IMR-90 (cell line): Measurements from ENCODE around the gene KCNQ1. TPM values are rescaled to one million over a fixed set of nuclear protein-coding genes. Genes with fewer than 3 reads are reported as not detected.

Source experiments
- ATAC-seq: fragments of 200-7000 bp; cut with Tn5 transposase; 2 replicates; pipeline ENCODE4 v1.9.1; 2020; ENCODE audit warnings: low read depth, mild to moderate bottlenecking, moderate library complexity
- BruUV-seq: library from RNA; stranded (reverse); fragments of 400-500 nt; replicated peaks from 2 replicates; lab custom pipeline; 2021; lab: Mats Ljungman, UMichigan
- CTCF ChIA-PET: fragments of 300-600 bp; formaldehyde crosslinking; extraction: SDS; loops from one replicate; lab custom pipeline; 2021; ENCODE audit warnings: antibody characterized with exemption; lab: Yijun Ruan, JAX
- POLR2A ChIA-PET: fragments of 300-600 bp; sonication (Branson Sonifier 250); formaldehyde crosslinking; loops from one replicate; lab custom pipeline; 2022; ENCODE audit warnings: antibody characterized with exemption; ENCODE audit not compliant: unreplicated experiment; lab: Charles Lee
- DNase-seq: peaks from one replicate; pipeline ENCODE4 v3.0.0; 2013
- H2AFZ ChIP-seq: replicated peaks from 2 replicates; pipeline ENCODE3; 2013; ENCODE audit warnings: low read length, mild to moderate bottlenecking; ENCODE audit not compliant: poor library complexity
- H2AK5ac ChIP-seq: 2 replicates; pipeline ENCODE4 v1.6.1; 2013; ENCODE audit warnings: low read depth, low read length, inconsistent platforms
- H2AK9ac ChIP-seq: replicated peaks from 2 replicates; pipeline ENCODE3; 2013; ENCODE audit warnings: mild to moderate bottlenecking, low read depth, low read length, moderate library complexity; ENCODE audit not compliant: poor library complexity
- H2BK120ac ChIP-seq: 2 replicates; pipeline ENCODE4 v1.6.1; 2013; ENCODE audit warnings: low read depth, low read length, inconsistent platforms
- H2BK15ac ChIP-seq: 3 replicates; pipeline ENCODE4 v1.6.1; 2013; ENCODE audit warnings: low read depth, low read length, inconsistent platforms
- H2BK20ac ChIP-seq: 2 replicates; pipeline ENCODE4 v1.6.1; 2013; ENCODE audit warnings: low read depth, mild to moderate bottlenecking, inconsistent platforms, low read length, moderate library complexity
- H2BK5ac ChIP-seq: 2 replicates; pipeline ENCODE4 v1.6.1; 2013; ENCODE audit warnings: mild to moderate bottlenecking, low read depth, low read length, inconsistent platforms; ENCODE audit not compliant: poor library complexity, severe bottlenecking
- H3K14ac ChIP-seq: replicated peaks from 2 replicates; pipeline ENCODE4 v1.6.1; 2013; ENCODE audit warnings: low read depth, low read length, inconsistent platforms
- H3K18ac ChIP-seq: 2 replicates; pipeline ENCODE4 v1.6.1; 2013; ENCODE audit warnings: low read depth, low read length, control low read depth
- H3K23ac ChIP-seq: 2 replicates; pipeline ENCODE4 v1.6.1; 2013; ENCODE audit warnings: low read depth, low read length, inconsistent platforms
- H3K27ac ChIP-seq: 2 replicates; pipeline ENCODE4 v1.5.1; 2013; ENCODE audit warnings: mild to moderate bottlenecking, control low read depth, low read length; ENCODE audit not compliant: insufficient read depth
- H3K27me3 ChIP-seq: 2 replicates; pipeline ENCODE4 v1.6.1; 2013; ENCODE audit warnings: low read length; ENCODE audit not compliant: control insufficient read depth, insufficient read depth
- H3K36me3 ChIP-seq: 2 replicates; pipeline ENCODE4 v1.6.1; 2013; ENCODE audit warnings: low read length, mixed read lengths; ENCODE audit not compliant: control insufficient read depth, insufficient read depth
- H3K4ac ChIP-seq: 2 replicates; pipeline ENCODE4 v1.6.1; 2013; ENCODE audit warnings: low read depth, low read length, inconsistent platforms
- H3K4me1 ChIP-seq: 2 replicates; pipeline ENCODE4 v1.6.1; 2013; ENCODE audit warnings: low read length, mixed read lengths; ENCODE audit not compliant: control insufficient read depth, insufficient read depth
- H3K4me2 ChIP-seq: 2 replicates; pipeline ENCODE4 v1.6.1; 2013; ENCODE audit warnings: low read depth, mild to moderate bottlenecking, control low read depth, low read length, moderate library complexity
- H3K4me3 ChIP-seq: 2 replicates; pipeline ENCODE4 v1.5.1; 2013; ENCODE audit warnings: low read depth, mild to moderate bottlenecking, control low read depth, low read length, moderate library complexity; ENCODE audit not compliant: insufficient read depth
- H3K56ac ChIP-seq: 2 replicates; pipeline ENCODE4 v1.6.1; 2013; ENCODE audit warnings: low read length, inconsistent platforms; ENCODE audit not compliant: insufficient read depth; ENCODE audit errors: extremely low read depth
- H3K79me1 ChIP-seq, 2 experiments: 2 replicates each; pipeline ENCODE4 v1.6.1; 2013; ENCODE audit warnings: low read length in 2 of 2, inconsistent platforms in 1 of 2, low read depth in 1 of 2
- H3K9ac ChIP-seq: 2 replicates; pipeline ENCODE4 v1.6.1; 2013; ENCODE audit warnings: low read depth, low read length, control low read depth
- H3K9me1 ChIP-seq: 2 replicates; pipeline ENCODE4 v1.6.1; 2013; ENCODE audit warnings: low read length, inconsistent platforms; ENCODE audit not compliant: insufficient read depth
- H3K9me3 ChIP-seq: 2 replicates; pipeline ENCODE4 v1.6.1; 2013; ENCODE audit warnings: low read length; ENCODE audit not compliant: control insufficient read depth, insufficient read depth
- H4K20me1 ChIP-seq: 2 replicates; pipeline ENCODE4 v1.6.1; 2013; ENCODE audit warnings: low read length, inconsistent platforms; ENCODE audit not compliant: insufficient read depth
- H4K5ac ChIP-seq: 2 replicates; pipeline ENCODE4 v1.6.1; 2013; ENCODE audit warnings: mild to moderate bottlenecking, low read depth, low read length, control low read depth
- H4K8ac ChIP-seq, 2 experiments: 2 replicates each; pipeline ENCODE4 v1.6.1; 2013; ENCODE audit warnings: low read depth in 2 of 2, low read length in 2 of 2, control low read depth in 1 of 2, inconsistent platforms in 1 of 2
- H4K91ac ChIP-seq: 2 replicates; pipeline ENCODE4 v1.6.1; 2013; ENCODE audit warnings: low read depth, low read length, inconsistent platforms; ENCODE audit not compliant: insufficient read depth
- BHLHE40 ChIP-seq: fragments of 150-350 bp; IDR thresholded peaks from 2 replicates; pipeline ENCODE4 v1.6.1; 2016; ENCODE audit warnings: mild to moderate bottlenecking, low read depth, low read length
- CEBPB ChIP-seq: IDR thresholded peaks from 2 replicates; pipeline ENCODE4 v1.6.1; 2012; ENCODE audit warnings: low read depth, low read length, improper control_type of control experiment
- CHD1 ChIP-seq: IDR thresholded peaks from 2 replicates; pipeline ENCODE4 v1.6.1; 2012; ENCODE audit warnings: low read depth, low read length, improper control_type of control experiment
- CTCF ChIP-seq: conservative IDR thresholded peaks from 2 replicates; pipeline ENCODE4 v1.5.1; 2012; ENCODE audit warnings: mild to moderate bottlenecking, low read depth, low read length, improper control_type of control experiment
- ELK1 ChIP-seq: fragments of 150-350 bp; IDR thresholded peaks from 2 replicates; pipeline ENCODE4 v1.6.1; 2016; ENCODE audit warnings: low read depth, mild to moderate bottlenecking, low read length, moderate library complexity, borderline replicate concordance
- FOS ChIP-seq: fragments of 150-350 bp; IDR thresholded peaks from 2 replicates; pipeline ENCODE4 v1.6.1; 2016; ENCODE audit warnings: low read depth, low read length
- MAFK ChIP-seq: IDR thresholded peaks from 2 replicates; pipeline ENCODE4 v1.6.1; 2012; ENCODE audit warnings: low read depth, low read length, improper control_type of control experiment
- MAZ ChIP-seq: IDR thresholded peaks from 2 replicates; pipeline ENCODE4 v1.6.1; 2012; ENCODE audit warnings: low read depth, mild to moderate bottlenecking, low read length, improper control_type of control experiment, moderate library complexity, borderline replicate concordance
- MXI1 ChIP-seq: IDR thresholded peaks from 2 replicates; pipeline ENCODE4 v1.6.1; 2012; ENCODE audit warnings: low read depth, mild to moderate bottlenecking, low read length, moderate library complexity, borderline replicate concordance
- NFE2L2 ChIP-seq: fragments of 150-350 bp; IDR thresholded peaks from 2 replicates; pipeline ENCODE4 v1.6.1; 2016; ENCODE audit warnings: low read depth, mild to moderate bottlenecking, low read length
- POLR2A ChIP-seq: IDR thresholded peaks from 2 replicates; pipeline ENCODE4 v1.6.1; 2012; ENCODE audit warnings: mild to moderate bottlenecking, low read depth, low read length
- RAD21 ChIP-seq: IDR thresholded peaks from 2 replicates; pipeline ENCODE4 v1.6.1; 2012; ENCODE audit warnings: low read length, improper control_type of control experiment
- RCOR1 ChIP-seq: IDR thresholded peaks from 2 replicates; pipeline ENCODE4 v1.6.1; 2012; ENCODE audit warnings: mild to moderate bottlenecking, low read length, improper control_type of control experiment; ENCODE audit not compliant: insufficient replicate concordance
- RFX5 ChIP-seq: IDR thresholded peaks from 2 replicates; pipeline ENCODE4 v1.8.0; 2012; ENCODE audit warnings: low read depth, mild to moderate bottlenecking, low read length, moderate library complexity
- SMC3 ChIP-seq: fragments of 150-350 bp; IDR thresholded peaks from 2 replicates; pipeline ENCODE4 v1.6.1; 2016; ENCODE audit warnings: low read depth, mild to moderate bottlenecking, antibody characterized with exemption, low read length, moderate library complexity
- USF2 ChIP-seq: fragments of 150-350 bp; IDR thresholded peaks from 2 replicates; pipeline ENCODE4 v1.6.1; 2017; ENCODE audit warnings: mild to moderate bottlenecking, antibody characterized with exemption, low read length, low read depth
- WGBS, 2 experiments: methylation state at CpG; one replicate each; pipeline versions ENCODE4 v1.1.5 to v1.1.7; 2013; ENCODE audit warnings: missing lambda C conversion rate in 2 of 2; ENCODE audit not compliant: insufficient read length in 1 of 2; ENCODE audit errors: extremely low coverage in 2 of 2; 5-methylcytosine and 5-hydroxymethylcytosine counted together
- dilution Hi-C: fragments of 300-500 bp; cut with HindIII; formaldehyde crosslinking; loops from one replicate; pipeline ENCODE4 v1.14.3; 2018; ENCODE audit warnings: low sequenced_read_pairs; ENCODE audit not compliant: unreplicated experiment
- in situ Hi-C: fragments of 300-500 bp; cut with MboI; formaldehyde crosslinking; loops from 3 replicates; pipeline ENCODE4 v1.14.3; 2019; ENCODE audit warnings: low sequenced_read_pairs, inconsistent platforms, mixed read lengths
- intact Hi-C: fragments of 100-400 bp; cut with micrococcal nuclease; formaldehyde crosslinking; loops from 2 replicates; pipeline ENCODE4 v1.10.0; 2022
- polyA plus RNA-seq, 3 experiments: library from polyadenylated mRNA; depleted of rRNA; stranded (reverse); fragments of >200 nt; gene quantifications; 2 replicates each; pipeline ENCODE4 v1.2.3, GENCODE V29; 2012; ENCODE audit warnings: low replicate concordance in 1 of 3
- total RNA-seq: library from RNA; depleted of rRNA; stranded (reverse); fragments of >200 nt; gene quantifications from 2 replicates; pipeline ENCODE4 v1.2.3, GENCODE V29; 2012

KCNQ1 gene
- total and polyA plus RNA-seq, 2 of the 4 experiments (the other 2 are of a cell fraction) = 0.07 TPM; not detected in 1

DNA sequence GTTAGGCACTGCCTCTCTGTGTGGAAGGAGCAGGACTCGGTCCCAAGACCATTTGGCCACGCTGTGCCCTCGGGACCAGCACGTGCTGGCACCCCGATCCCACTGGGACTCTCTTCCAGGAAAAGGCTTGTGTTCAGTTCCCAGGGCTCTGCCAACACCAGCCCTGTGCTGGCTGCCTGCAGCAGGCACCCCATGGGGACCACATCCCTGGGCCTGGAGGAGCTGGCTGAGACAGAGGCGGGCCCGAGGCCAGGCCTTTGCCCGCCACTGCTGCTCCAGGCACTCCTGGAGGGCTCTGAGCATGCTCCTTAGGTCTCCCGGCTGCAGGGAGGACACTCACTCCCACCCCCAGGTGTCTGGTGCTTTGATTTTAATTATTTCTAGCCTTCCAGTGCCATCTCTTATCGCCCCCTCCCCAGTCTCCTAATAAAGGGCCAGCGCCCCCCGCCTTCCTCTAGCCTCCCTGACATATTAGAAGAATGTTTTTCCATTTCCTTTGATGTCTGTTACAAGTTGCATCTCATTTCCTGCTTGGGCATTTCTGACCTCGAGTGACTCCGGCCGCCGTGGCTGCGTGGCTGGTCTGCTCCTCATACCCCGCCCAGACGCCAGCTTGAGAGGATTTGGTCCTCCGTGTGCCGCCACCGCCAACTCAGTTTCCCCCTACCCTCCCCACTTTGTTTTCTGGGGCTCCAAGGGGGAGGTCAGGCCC lies 426.3 kb downstream of the KCNQ1 start:
- dilution Hi-C loops (no loop called here), intact Hi-C loops (no loop called here), in situ Hi-C loops (no loop called here)
- Histone ChIP-seq H3K9me3 (peaks cover 15% of the 10 kb centered on the region), H3K27ac (no peak overlapping the region), H3K56ac (no peak overlapping the region), H3K23ac (no peak overlapping the region), H2BK5ac (no peak overlapping the region), H2BK20ac (no peak overlapping the region), H2BK15ac (no peak overlapping the region), H3K14ac (no peak overlapping the region), H3K79me1 (no peaks in the 10 kb centered on the region), H3K9me1 (no peaks in the 10 kb centered on the region), H2BK120ac (no peak overlapping the region), H4K5ac (no peak overlapping the region), H3K36me3 (no peaks in the 10 kb centered on the region), H3K9ac (no peak overlapping the region), H3K27me3 (peaks cover 60% of the 10 kb centered on the region), H2AK5ac (no peak overlapping the region), H3K4me1 (no peaks in the 10 kb centered on the region), H2AK9ac (no peak overlapping the region), H4K8ac (no peak overlapping the region), H4K20me1 (no peaks in the 10 kb centered on the region), H3K18ac (no peak overlapping the region), H3K4me2 (no peak overlapping the region), H4K91ac (no peak overlapping the region), H3K4me3 (no peak overlapping the region), H2AFZ (no peak overlapping the region), H3K4ac (no peak overlapping the region)
- 72% methylated on average over 12 of the region's 22 CpGs; no CpG with 5 or more reads in 1 of the 2 experiments for WGBS, 2 experiments
- ChIA-PET CTCF (no interaction called here), POLR2A (no interaction called here)
- BruUV-seq = no TSS peak
- DNase-seq = no peak
- TF ChIP-seq BHLHE40 = no peak
- no peak for TF ChIP-seq RAD21
- TF ChIP-seq CEBPB = no peak
- no peak for TF ChIP-seq USF2
- TF ChIP-seq NFE2L2 = no peak
- no peak for TF ChIP-seq CTCF
- TF ChIP-seq MXI1 = no peak
- TF ChIP-seq CHD1 = no peak
- TF ChIP-seq MAFK = no peak
- no peak for TF ChIP-seq POLR2A
- TF ChIP-seq RCOR1 = no peak
- no peak for TF ChIP-seq RFX5
- TF ChIP-seq SMC3 = no peak
- no peak for TF ChIP-seq FOS
- TF ChIP-seq MAZ = no peak
- TF ChIP-seq ELK1 = no peak
- ATAC-seq = no peak
